ENCODE measurements around the gene TIMM22. TPM values are rescaled to one million over a fixed set of nuclear protein-coding genes. Genes with fewer than 3 reads are reported as not detected.

Gene TIMM22
- total RNA-seq, 1 donor: 10.5 TPM

- DNase-seq (ENCODE audit: low read depth in 2 of 3, low spot score in 2 of 3): no peak
These were observed 3.9 kb downstream of the TIMM22 start for GRCh38 chr17:1000597-1001461.

GRCh38 chr17:1001640-1002411 is 4.9 kb downstream of the TIMM22 start:
- DNase-seq (ENCODE audit: low read depth in 2 of 3, low spot score in 2 of 3): no peak

GRCh38 chr17:1002412-1002753 is 5.5 kb downstream of the TIMM22 start:
- no peak for DNase-seq (ENCODE audit: low read depth in 2 of 3, low spot score in 2 of 3)

- no peak for DNase-seq (ENCODE audit: low read depth in 2 of 3, low spot score in 2 of 3)
These were observed 6.0 kb downstream of the TIMM22 start for GRCh38 chr17:1002771-1003555.

- DNase-seq (ENCODE audit: low read depth in 2 of 3, low spot score in 2 of 3): no peak
These were observed 6.7 kb downstream of the TIMM22 start for GRCh38 chr17:1003633-1003971.

- DNase-seq (ENCODE audit: low read depth in 2 of 3, low spot score in 2 of 3): no peak
These were observed 7.2 kb downstream of the TIMM22 start for GRCh38 chr17:1003972-1004768.

- DNase-seq (ENCODE audit: low read depth in 2 of 3, low spot score in 2 of 3): no peak
These were observed 7.9 kb downstream of the TIMM22 start for GRCh38 chr17:1004769-1005295.

GRCh38 chr17:1005361-1005946 is 8.5 kb downstream of the TIMM22 start:
- DNase-seq (ENCODE audit: low read depth in 2 of 3, low spot score in 2 of 3): peak in 2 of 3 donors; percentile 35 to 71

GRCh38 chr17:1006054-1006453 is 9.1 kb downstream of the TIMM22 start:
- no peak for DNase-seq (ENCODE audit: low read depth in 2 of 3, low spot score in 2 of 3)

GRCh38 chr17:1007310-1008007 is 10.5 kb downstream of the TIMM22 start:
- no peak for DNase-seq (ENCODE audit: low read depth in 2 of 3, low spot score in 2 of 3)

GRCh38 chr17:1008008-1008761 is 11.3 kb downstream of the TIMM22 start:
- DNase-seq (ENCODE audit: low read depth in 2 of 3, low spot score in 2 of 3): no peak

GRCh38 chr17:1009229-1010085 is 12.5 kb downstream of the TIMM22 start:
- no peak for DNase-seq (ENCODE audit: low read depth in 2 of 3, low spot score in 2 of 3)

GRCh38 chr17:1010086-1010450 is 13.1 kb downstream of the TIMM22 start:
- no peak for DNase-seq (ENCODE audit: low read depth in 2 of 3, low spot score in 2 of 3)

- DNase-seq (ENCODE audit: low read depth in 2 of 3, low spot score in 2 of 3): no peak
These were observed 13.7 kb downstream of the TIMM22 start for GRCh38 chr17:1010586-1010985.

GRCh38 chr17:1011138-1011537 is 14.2 kb downstream of the TIMM22 start:
- DNase-seq (ENCODE audit: low read depth in 2 of 3, low spot score in 2 of 3): no peak

GRCh38 chr17:1011760-1012735 is 15.1 kb downstream of the TIMM22 start:
- DNase-seq (ENCODE audit: low read depth in 2 of 3, low spot score in 2 of 3): no peak

Data from hematopoietic multipotent progenitor cell (in vitro differentiated cells).